Measurements from ENCODE around the gene IL27RA. TPM values are rescaled to one million over a fixed set of nuclear protein-coding genes. Genes with fewer than 3 reads are reported as not detected.

The IL27RA gene
- polyA plus RNA-seq, 3 donors from 2014 or later: 58.6 to 86.4 (median 69.9) TPM

DNA sequence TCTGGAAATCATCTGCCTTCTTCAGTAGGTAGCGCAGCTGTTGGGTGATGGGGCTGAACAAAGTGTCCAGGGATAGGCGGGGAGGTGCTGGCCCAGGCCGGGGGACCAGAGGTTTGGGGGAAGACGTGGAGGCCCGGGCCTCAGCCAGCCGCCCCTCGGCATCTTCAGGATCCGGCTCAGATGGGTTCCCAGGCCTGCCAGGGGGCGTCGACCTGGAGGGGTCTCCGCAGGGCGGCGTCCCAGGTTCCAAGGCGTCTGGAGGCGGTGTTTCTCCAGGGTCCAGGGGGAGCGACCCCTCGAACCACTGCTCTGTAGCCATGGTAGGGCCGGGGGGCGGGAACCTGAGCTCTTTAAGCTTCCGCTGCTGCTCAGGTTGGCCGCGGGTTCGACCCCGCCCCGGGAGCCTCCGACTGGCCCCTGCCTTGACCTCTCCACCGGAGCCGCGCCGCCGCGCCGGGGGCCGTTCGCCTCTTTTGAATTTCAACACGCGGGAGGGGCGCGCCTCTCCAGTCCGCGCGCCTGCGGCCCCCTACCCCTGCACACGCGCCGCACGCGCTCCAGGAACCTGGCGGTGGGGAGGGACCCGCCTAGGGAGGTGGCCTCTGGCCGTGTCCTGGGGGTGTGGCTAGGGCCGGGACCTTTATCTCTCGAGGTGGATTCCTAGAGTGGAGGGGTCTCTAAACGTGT lies 53.9 kb downstream of the IL27RA start, which contains the start of gene C19orf67:
Gene C19orf67, minus strand, starts transcription at position 475 of the 687 bp plus-strand sequence. Its CDS starts 156 bp downstream, at position 319.
- peaks cover 21 to 24% of the 10 kb centered on the region in 2 donors for H3K4me1 Mint-ChIP-seq
- peaks cover 0 to 3% (median 0%) of the 10 kb centered on the region in 3 donors for H3K36me3 Mint-ChIP-seq
- no peak within 1 kb of the TSS for H3K4me3 Mint-ChIP-seq
- H3K9me3 Mint-ChIP-seq: no peaks in the 10 kb centered on the region
- peak within 1 kb of the TSS in 1 of 6 donors; percentile 62 for H3K27ac Mint-ChIP-seq
- peaks cover 9 to 13% (median 13%) of the 10 kb centered on the region in 3 donors for H3K27me3 Mint-ChIP-seq (ENCODE audit: low read depth in 3 of 3)
- DNase-seq: no peak

DNA sequence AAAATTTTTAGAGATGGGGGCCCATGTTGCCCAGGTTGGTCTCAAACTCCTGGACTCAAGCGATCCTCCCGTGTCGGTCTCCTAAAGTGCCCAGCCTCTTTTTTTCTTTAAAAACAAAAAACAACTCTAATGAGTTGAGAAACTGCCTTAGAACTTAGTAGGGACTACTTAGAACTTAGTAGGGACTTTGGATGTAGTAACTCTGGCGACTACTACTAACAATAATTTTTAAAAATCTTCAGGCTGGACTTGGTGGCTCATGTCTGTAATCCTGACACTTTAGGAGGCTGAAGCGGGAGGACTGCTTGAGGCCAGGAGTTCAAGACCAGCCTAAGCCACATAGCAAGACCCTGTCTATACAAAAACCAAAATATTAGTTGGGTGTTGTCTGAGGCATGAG lies 54.5 kb downstream of the IL27RA start:
- H3K36me3 Mint-ChIP-seq: peaks cover 0 to 3% (median 0%) of the 10 kb centered on the region in 3 donors
- no peak overlapping the region for H3K4me3 Mint-ChIP-seq
- DNase-seq: no peak
- peaks cover 15 to 17% of the 10 kb centered on the region in 2 donors for H3K4me1 Mint-ChIP-seq
- H3K9me3 Mint-ChIP-seq: no peaks in the 10 kb centered on the region
- H3K27me3 Mint-ChIP-seq (ENCODE audit: low read depth in 3 of 3): peaks cover 10 to 14% (median 11%) of the 10 kb centered on the region in 3 donors
- no peak overlapping the region for H3K27ac Mint-ChIP-seq

DNA sequence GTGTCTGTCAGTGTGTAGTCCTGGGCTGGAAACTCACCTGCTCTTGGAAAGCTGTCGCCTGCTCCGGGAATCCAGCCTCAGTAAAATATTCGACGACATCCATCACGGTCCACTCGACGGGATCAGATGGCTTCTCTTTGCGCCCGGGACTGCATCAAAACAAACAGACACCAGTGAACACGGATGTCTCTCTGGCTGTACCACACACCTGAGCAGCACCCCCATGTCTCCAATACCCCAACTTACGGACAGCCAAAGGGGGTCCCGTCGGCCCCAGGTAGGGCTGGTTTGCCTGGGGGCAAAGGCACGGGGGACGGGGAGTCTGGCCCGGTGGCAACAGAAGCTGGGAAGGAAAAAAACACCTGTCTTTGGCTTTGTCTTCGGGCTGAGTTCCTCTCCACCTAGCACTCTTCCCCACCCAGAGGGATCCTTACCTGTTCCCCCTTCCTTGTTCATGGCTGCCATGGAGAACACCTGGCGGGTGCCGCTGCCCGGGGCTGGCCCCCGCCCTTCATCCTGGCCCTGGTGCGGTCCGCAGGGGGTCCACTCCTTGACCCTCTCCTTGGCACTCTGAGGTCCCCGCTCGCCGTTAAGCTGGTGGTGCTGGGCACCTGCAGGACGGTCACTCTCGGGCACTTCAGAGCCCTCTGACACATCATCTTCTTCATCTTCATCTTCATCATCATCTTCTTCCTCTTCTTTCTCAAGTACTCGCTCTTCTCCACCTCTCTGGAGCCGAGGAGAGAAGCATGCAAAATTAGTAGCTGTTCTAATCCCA lies 57.3 kb downstream of the IL27RA start:
- Mint-ChIP-seq H3K4me3 (peak overlapping the region; percentile 70 to 83 (median 76)), H3K4me1 (peaks cover 17 to 22% of the 10 kb centered on the region in 2 donors), H3K9me3 (peaks cover 0 to 5% (median 0%) of the 10 kb centered on the region in 6 donors), H3K27ac (peak overlapping the region in 4 of 6 donors; percentile 42 to 85 (median 61)), H3K36me3 (peaks cover 0 to 3% (median 0%) of the 10 kb centered on the region in 3 donors), H3K27me3 (ENCODE audit: low read depth in 3 of 3) (peaks cover 11 to 21% (median 16%) of the 10 kb centered on the region in 3 donors)
- no peak for DNase-seq

DNA sequence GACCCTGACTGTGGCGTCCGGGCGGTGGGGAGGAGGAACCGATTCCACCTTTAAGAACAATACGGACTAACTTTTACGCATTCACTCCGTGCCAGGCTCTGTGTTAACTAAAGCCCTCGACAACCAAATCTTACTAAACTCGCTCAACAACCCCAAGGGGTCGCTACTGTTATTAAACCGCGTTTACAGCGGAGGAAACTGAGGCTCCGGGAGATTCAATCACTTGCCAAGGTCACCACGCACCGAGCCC lies 57.8 kb downstream of the IL27RA start:
- Mint-ChIP-seq H3K9me3 (peaks cover 0 to 5% (median 0%) of the 10 kb centered on the region in 6 donors), H3K4me1 (peaks cover 17 to 22% of the 10 kb centered on the region in 2 donors), H3K27me3 (ENCODE audit: low read depth in 3 of 3) (peaks cover 11 to 21% (median 16%) of the 10 kb centered on the region in 3 donors), H3K36me3 (peaks cover 0 to 3% (median 0%) of the 10 kb centered on the region in 3 donors), H3K27ac (peak overlapping the region in 5 of 6 donors; percentile 42 to 85 (median 60)), H3K4me3 (peak overlapping the region; percentile 70 to 83 (median 76))
- DNase-seq: no peak

DNA sequence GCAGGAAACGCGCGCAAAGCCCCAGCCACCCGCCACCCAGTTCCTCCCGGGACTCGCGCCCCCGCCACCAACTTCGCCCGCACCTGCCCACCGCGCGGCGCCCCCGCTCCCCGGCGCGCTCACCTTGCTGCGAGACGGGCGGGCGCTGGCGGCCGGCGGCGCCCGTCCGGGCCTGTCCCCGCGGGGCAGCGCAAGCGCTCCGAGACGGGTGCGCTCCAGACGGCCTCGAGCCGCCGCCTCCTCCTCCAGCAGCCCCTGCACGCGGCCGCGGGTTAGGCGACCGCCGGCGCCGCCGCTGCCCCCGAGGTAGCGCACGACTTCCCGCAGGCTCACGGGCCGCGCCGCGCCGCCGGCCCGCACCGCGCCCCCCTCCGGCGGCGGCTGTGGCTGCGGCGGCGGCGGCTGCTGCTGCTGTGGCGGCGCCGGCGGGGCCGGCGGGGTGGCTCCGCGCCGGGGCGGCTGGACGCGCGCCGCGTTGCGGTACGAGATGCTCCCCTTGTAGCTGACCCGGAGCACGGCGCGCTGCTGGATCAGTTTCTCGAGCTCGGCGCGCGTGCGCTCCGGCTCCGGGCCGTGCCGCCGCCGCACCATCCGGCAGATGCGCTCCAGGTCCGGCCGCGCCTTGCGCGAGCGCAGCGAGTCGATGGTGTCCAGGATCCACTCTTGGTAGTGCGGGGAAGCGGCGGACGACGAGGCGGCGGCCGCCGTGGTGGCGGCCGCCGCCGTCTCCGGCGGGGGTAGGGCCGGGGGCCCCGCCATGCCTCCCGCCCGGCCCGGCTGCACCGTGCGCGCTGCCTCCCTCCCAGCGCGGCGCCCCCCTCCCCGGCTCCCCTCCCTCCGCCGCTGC lies 58.3 kb downstream of the IL27RA start:
- H3K4me3 Mint-ChIP-seq: peak overlapping the region; percentile 70 to 83 (median 76)
- peaks cover 11 to 21% (median 18%) of the 10 kb centered on the region in 3 donors for H3K27me3 Mint-ChIP-seq (ENCODE audit: low read depth in 3 of 3)
- DNase-seq: peak; percentile 32 to 41 (median 37)
- H3K9me3 Mint-ChIP-seq: peaks cover 0 to 5% (median 0%) of the 10 kb centered on the region in 6 donors
- peak overlapping the region in 3 of 6 donors; percentile 56 to 85 (median 62) for H3K27ac Mint-ChIP-seq
- H3K36me3 Mint-ChIP-seq: peaks cover 0 to 3% (median 0%) of the 10 kb centered on the region in 3 donors
- peaks cover 18 to 22% of the 10 kb centered on the region in 2 donors for H3K4me1 Mint-ChIP-seq

DNA sequence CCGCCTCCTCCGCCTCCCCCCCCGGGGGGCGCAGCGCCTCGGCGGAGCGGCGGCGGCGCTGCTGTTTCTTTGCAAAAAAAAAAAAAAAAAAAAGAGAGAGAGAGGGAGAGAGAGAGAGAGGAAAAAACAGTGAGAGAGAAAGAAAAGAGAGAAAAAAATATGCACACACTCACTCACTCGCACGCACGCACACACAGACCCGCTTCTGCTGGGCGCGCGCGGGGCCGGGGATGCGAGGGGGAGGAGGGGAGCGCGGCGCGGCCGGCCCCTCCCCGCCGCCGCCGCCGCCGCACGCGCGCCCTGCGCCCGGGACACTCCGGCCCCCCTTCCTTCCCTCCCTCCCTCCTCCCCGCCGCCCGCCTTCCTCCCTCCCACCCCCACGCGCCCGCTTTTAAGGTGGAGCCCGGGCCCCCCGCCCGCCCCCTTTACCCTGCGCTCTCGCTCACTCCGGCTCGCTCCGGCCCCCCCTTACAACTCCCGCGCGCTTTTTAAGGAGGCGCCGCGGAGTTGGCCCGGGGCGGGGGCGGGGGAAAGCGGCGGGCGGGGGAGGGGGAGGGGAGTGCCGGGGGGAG lies 59.0 kb downstream of the IL27RA start, which contains the start of gene SAMD1:
Gene SAMD1, minus strand, starts transcription at position 243 of the 572 bp plus-strand sequence.
- Mint-ChIP-seq H3K27me3 (ENCODE audit: low read depth in 3 of 3) (peaks cover 11 to 21% (median 18%) of the 10 kb centered on the region in 3 donors), H3K9me3 (peaks cover 0 to 5% (median 0%) of the 10 kb centered on the region in 6 donors)

DNA sequence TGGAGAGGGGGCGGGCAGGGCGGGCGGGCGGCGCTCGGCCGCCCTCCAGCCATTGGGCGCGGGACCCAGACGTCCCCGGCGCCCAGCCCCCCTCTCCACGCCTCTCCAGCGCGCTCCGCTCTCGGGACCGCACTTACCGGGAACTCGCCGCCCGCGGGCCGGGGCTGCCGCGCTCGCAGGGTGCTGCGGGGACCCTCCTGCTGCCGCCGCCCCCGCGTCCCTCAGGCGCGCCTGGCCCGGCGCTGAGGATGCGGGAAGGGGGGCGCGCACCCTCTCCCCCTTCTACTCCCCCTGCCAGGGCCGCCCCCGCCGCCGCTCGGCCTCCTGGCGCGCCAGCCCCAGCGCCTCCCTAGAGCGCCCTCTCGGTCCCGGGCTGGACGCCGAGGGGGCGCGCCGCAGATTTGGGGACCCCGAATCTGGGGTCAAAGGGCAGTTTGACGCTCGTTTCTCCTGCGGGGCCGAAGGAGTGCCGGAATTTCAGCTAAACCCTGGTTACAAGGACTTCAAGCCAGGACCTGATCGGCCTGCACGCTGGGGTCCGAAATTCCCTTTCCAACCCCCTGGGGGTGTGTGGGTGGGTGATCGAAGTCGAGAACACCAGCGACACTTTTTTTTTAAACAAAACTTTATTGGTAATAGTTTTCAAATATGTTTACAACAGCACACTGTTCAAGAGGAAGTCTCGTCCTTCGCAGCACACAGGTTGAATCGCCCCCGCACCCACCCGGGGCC lies 59.7 kb downstream of the IL27RA start:
- Mint-ChIP-seq H3K27ac (peak overlapping the region; percentile 93 to 99 (median 98)), H3K27me3 (ENCODE audit: low read depth in 3 of 3) (peaks cover 11 to 21% (median 18%) of the 10 kb centered on the region in 3 donors), H3K4me1 (peaks cover 18 to 22% of the 10 kb centered on the region in 2 donors), H3K36me3 (peaks cover 0 to 3% (median 0%) of the 10 kb centered on the region in 3 donors), H3K4me3 (peak overlapping the region; percentile 99 to 100 (median 100)), H3K9me3 (peaks cover 0 to 5% (median 0%) of the 10 kb centered on the region in 6 donors)
- peak; percentile 71 to 76 (median 76) for DNase-seq

More for the DNA sequence above, 59.0 kb downstream of the IL27RA start, which contains the start of gene SAMD1:
- DNase-seq: peak in 2 of 3 donors; percentile 78 to 83
- H3K4me3 Mint-ChIP-seq: peak within 1 kb of the TSS; percentile 99 to 100 (median 100)
- peak within 1 kb of the TSS; percentile 93 to 99 (median 98) for H3K27ac Mint-ChIP-seq
- H3K4me1 Mint-ChIP-seq: peaks cover 18 to 22% of the 10 kb centered on the region in 2 donors
- H3K36me3 Mint-ChIP-seq: peaks cover 0 to 3% (median 0%) of the 10 kb centered on the region in 3 donors

DNA sequence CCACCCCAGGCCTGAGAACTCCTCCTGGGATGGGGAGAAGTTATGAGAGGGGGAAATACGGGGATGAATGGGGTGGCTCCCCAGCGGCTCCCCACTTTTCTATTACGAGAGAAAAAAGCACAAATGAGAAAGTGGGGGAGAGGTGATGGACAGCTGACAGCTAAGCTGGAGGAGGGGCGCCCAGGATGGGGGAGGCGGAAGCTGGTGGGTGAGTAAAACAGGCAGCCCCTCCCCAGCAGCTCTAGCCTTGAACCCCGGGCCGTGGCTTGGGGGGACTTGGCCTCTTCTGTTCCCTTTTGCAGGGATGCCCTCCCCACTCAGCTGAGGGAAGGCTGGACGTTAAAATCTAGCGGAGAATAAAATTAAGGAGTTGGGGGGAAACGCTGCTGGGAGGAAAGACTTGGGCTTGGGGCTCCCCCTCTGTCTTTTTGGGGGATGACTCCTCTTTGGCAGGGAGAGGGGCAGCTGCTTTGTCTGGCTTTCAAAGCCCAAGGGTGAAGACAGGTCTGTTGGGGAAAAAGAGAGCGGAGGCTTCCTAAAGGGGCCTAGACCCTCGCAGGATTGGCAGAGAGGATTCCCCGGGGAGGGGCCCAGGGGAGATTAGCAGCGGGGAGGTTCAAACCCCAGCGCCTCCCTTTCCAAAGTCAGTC lies 60.4 kb downstream of the IL27RA start:
- peaks cover 18 to 22% of the 10 kb centered on the region in 2 donors for H3K4me1 Mint-ChIP-seq
- H3K9me3 Mint-ChIP-seq: peaks cover 0 to 5% (median 0%) of the 10 kb centered on the region in 6 donors
- peak overlapping the region; percentile 93 to 99 (median 98) for H3K27ac Mint-ChIP-seq
- H3K36me3 Mint-ChIP-seq: peaks cover 0 to 8% (median 0%) of the 10 kb centered on the region in 3 donors
- DNase-seq: no peak
- H3K27me3 Mint-ChIP-seq (ENCODE audit: low read depth in 3 of 3): peaks cover 11 to 21% (median 18%) of the 10 kb centered on the region in 3 donors
- peak overlapping the region; percentile 99 to 100 (median 100) for H3K4me3 Mint-ChIP-seq

DNA sequence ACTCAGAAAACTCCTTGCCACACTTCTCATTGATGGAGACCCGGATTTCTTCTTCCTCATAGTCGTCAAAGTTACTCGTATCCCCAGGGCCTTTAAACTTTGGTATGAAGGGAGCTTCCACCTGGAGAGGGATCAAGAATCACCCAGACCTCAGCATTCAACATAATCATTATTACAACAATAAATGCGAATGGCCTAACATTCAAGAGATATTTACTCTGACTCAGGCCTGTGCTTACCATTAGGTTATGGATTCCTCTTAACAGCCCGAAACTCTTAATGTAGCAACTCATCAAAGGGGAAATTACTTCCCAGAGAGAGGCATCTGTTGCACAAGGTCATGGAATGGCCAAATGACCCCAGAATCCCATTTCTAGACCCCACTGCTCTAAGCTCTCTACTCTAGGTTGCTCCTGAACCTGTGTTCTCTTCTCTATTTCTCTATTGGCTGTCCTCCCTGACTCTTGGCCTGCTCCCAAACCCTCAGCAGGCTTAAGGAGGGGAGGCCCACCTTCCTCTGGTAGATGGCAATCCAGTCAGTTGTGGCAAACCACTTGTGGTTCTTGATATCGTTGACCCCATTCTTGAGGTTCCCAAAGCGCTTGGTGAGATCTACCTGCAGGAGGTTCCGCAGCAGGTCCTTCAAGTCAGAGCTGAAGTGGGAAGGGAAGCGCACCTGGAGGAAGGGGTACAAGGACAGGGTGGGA lies 61.7 kb downstream of the IL27RA start:
- peaks cover 0 to 5% (median 0%) of the 10 kb centered on the region in 6 donors for H3K9me3 Mint-ChIP-seq
- H3K27ac Mint-ChIP-seq: peak overlapping the region in 4 of 6 donors; percentile 29 to 74 (median 55)
- H3K27me3 Mint-ChIP-seq (ENCODE audit: low read depth in 3 of 3): peaks cover 11 to 21% (median 18%) of the 10 kb centered on the region in 3 donors
- peaks cover 0 to 14% (median 0%) of the 10 kb centered on the region in 3 donors for H3K36me3 Mint-ChIP-seq
- DNase-seq: no peak
- H3K4me3 Mint-ChIP-seq: peak overlapping the region; percentile 5 to 55 (median 54)
- peaks cover 15 to 22% of the 10 kb centered on the region in 2 donors for H3K4me1 Mint-ChIP-seq

DNA sequence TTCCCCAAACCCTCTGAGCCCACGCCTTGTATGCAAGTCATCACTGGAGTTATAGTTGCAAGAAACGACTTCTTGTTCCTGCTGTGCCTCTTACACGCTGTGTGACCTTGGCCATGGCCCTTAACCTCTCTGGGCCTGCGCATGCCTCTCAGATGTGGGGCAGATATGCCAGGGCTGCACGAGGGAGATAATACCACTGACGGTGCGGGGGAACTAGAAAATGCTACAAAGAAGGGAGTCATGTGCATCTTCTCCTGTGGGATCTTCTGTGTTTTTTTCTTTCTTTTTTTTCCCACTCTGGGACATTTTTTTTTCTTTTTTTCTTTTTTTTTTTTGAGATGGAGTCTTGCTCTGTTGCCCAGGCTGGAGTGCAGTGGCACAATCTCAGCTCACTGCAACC lies 63.3 kb downstream of the IL27RA start:
- Mint-ChIP-seq H3K4me3 (no peak overlapping the region), H3K36me3 (peaks cover 0 to 11% (median 0%) of the 10 kb centered on the region in 3 donors), H3K27ac (peak overlapping the region in 2 of 6 donors; percentile 3 to 22), H3K9me3 (peaks cover 0 to 5% (median 0%) of the 10 kb centered on the region in 6 donors), H3K27me3 (ENCODE audit: low read depth in 3 of 3) (peaks cover 6 to 17% (median 15%) of the 10 kb centered on the region in 3 donors), H3K4me1 (peaks cover 11 to 17% of the 10 kb centered on the region in 2 donors)
- DNase-seq: no peak
